Measurements from ENCODE around the gene TKT. TPM values are rescaled to one million over a fixed set of nuclear protein-coding genes. Genes with fewer than 3 reads are reported as not detected.
"Not testable (repeated sequence)": the region's sequence is repeated elsewhere in the genome, so short reads cannot be mapped to it uniquely, and the experiment has no call there.

TKT gene
- total and polyA plus RNA-seq, 2 of the 8 experiments (the other 6 are each of a cell fraction or from before 2014, with no cell fraction given): 418 to 986 TPM

GRCh38 chr3:53269888-53270880 lies 14.4 kb upstream of the TKT start (continued):
- TF ChIP-seq TCF12 (IDR thresholded peaks at IDR 0.05; ENCODE audit: low read depth, low read length) (0 out of 2 replicates have a peak, but pooled peaks have one; percentile 23), POLR2A (IDR thresholded peaks at IDR 0.05; ENCODE audit: control extremely low read depth in 1 of 2, low read depth in 2 of 2, low read length in 2 of 2) (peak in 1 of 2 experiments; percentile 38; a peak in 1 of 3 replicates), EP300 (IDR thresholded peaks at IDR 0.05; ENCODE audit: borderline replicate concordance in 1 of 2, low read depth in 2 of 2, low read length in 2 of 2) (peak in 1 of 2 experiments; percentile 63; a peak in 1 of 3 replicates), JUND (IDR thresholded peaks at IDR 0.05; ENCODE audit: low read length) (peak; percentile 57; the same call in 1 of the 2 replicates)

DNA sequence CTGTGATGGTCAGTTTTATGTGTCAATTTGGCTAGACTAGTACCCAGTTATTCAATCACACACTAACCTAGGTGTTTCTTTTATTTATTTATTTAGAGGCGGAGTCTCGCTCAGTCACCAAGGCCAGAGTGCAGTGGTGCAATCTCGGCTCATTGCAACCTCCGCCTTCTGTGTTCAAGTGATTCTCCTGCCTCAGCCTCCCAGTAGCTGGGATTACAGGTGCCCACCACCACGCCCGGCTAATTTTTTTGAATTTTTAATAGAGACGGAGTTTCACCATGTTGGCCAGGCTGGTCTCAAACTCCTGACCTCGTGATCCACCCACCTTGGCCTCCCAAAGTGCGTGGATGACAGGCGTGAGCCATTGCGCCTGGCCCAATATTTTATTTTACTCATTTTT lies 13.4 kb upstream of the TKT start:
- H2BK15ac ChIP-seq (ENCODE audit: low read length); H3K9me3 ChIP-seq (ENCODE audit: insufficient read depth in 2 of 2, low read depth in 1 of 2, low read length in 1 of 2); H3K56ac ChIP-seq (replicated peaks; ENCODE audit: insufficient read length, low read depth, low read length); H2AK5ac ChIP-seq (ENCODE audit: low read depth, low read length); H3K4me2 ChIP-seq (ENCODE audit: insufficient read depth in 1 of 2, low read depth in 2 of 2, low read length in 2 of 2); H4K20me1 ChIP-seq (replicated peaks in 1 of 2; ENCODE audit: control insufficient read depth in 1 of 2, insufficient read depth in 2 of 2, low read length in 2 of 2); H4K91ac ChIP-seq (replicated peaks; ENCODE audit: insufficient read length, low read length); H3K27me3 ChIP-seq (replicated peaks in 1 of 4; ENCODE audit: control insufficient read depth in 3 of 4, extremely low read depth in 1 of 4, insufficient read depth in 3 of 4, low read length in 3 of 4); H3K36me3 ChIP-seq (ENCODE audit: control insufficient read depth in 2 of 4, insufficient read depth in 4 of 4, low read length in 3 of 4); H3K27ac ChIP-seq (ENCODE audit: low read depth, low read length); H3K14ac ChIP-seq (ENCODE audit: insufficient read length); CTCF ChIA-PET (ENCODE audit: partially characterized antibody); H3K4ac ChIP-seq (replicated peaks; ENCODE audit: insufficient read length, low read depth, low read length); H3K23ac ChIP-seq (ENCODE audit: insufficient read length); H3K4me3 ChIP-seq (ENCODE audit: extremely low read depth in 1 of 4, insufficient read depth in 2 of 4, low read depth in 3 of 4, low read length in 4 of 4); FAIRE-seq; H3K23me2 ChIP-seq (ENCODE audit: low read depth, low read length); H2AFZ ChIP-seq (ENCODE audit: low read length); H3K79me1 ChIP-seq (ENCODE audit: low read depth, low read length); H3K4me1 ChIP-seq (replicated peaks in 1 of 4; ENCODE audit: control insufficient read depth in 3 of 4, insufficient read depth in 4 of 4, low read length in 3 of 4); H3K9ac ChIP-seq (replicated peaks in 1 of 4; ENCODE audit: extremely low read depth in 1 of 4, low read depth in 3 of 4, low read length in 3 of 4); H4K8ac ChIP-seq (ENCODE audit: extremely low read depth, insufficient read depth, low read length); H4K5ac ChIP-seq (ENCODE audit: insufficient read length, low read depth, low read length); DNase-seq (ENCODE audit: low read depth in 1 of 2, low spot score in 2 of 2); H2BK20ac ChIP-seq (ENCODE audit: low read length); H3K79me2 ChIP-seq (ENCODE audit: control insufficient read depth in 1 of 2, insufficient read depth in 2 of 2, low read length in 2 of 2): not testable (repeated sequence)
- WGBS, 2 experiments (ENCODE audit: extremely low coverage in 1 of 2, insufficient coverage in 1 of 2, insufficient read length in 1 of 2, insufficient replicate concordance in 2 of 2, low coverage in 1 of 2, low lambda C conversion rate in 2 of 2, missing lambda C conversion rate in 1 of 2): 95% methylated on average over 11 of the region's 11 CpGs; no CpG with 5 or more reads in 1 of the 2 experiments
- Histone ChIP-seq H2BK5ac (ENCODE audit: low read depth, low read length) (0 out of 2 replicates have a peak overlapping the region, but pooled peaks have one; percentile 93), H2BK120ac (replicated peaks; ENCODE audit: low read depth, low read length) (peak overlapping the region; percentile 24), H3K18ac (ENCODE audit: extremely low read depth, low read length) (0 out of 2 replicates have a peak overlapping the region, but pooled peaks have one; percentile 7), H2BK12ac (ENCODE audit: low read depth, low read length) (peak overlapping the region; percentile 96; the same call in 1 of the 2 replicates)
- POLR2A ChIA-PET (ENCODE audit: partially characterized antibody): interaction anchor here (1.5 to 2.3 kb wide), 3 partner anchors 10 to 15 kb away, joined by 5 to 22 read pairs (median 8); no protein-coding TSS in a partner anchor

All from H1 (cell line).